Panc1 (cell line): ENCODE measurements around the gene NCOA3. TPM values are rescaled to one million over a fixed set of nuclear protein-coding genes. Genes with fewer than 3 reads are reported as not detected.

Experiments
- ATAC-seq: fragments of 200-7000 bp; cut with Tn5 transposase; 2 replicates; pipeline ENCODE4 v1.9.1; 2020; ENCODE audit warnings: mild to moderate bottlenecking, moderate library complexity
- BruUV-seq: library from RNA; stranded (reverse); fragments of 400-500 nt; replicated peaks from 2 replicates; lab custom pipeline; 2021; lab: Mats Ljungman, UMichigan
- CTCF ChIA-PET: fragments of 300-600 bp; sonication (Branson Sonifier 250); formaldehyde crosslinking; loops from one replicate; lab custom pipeline; 2022; ENCODE audit warnings: antibody characterized with exemption; lab: Charles Lee
- POLR2A ChIA-PET: fragments of 300-600 bp; sonication (Branson Sonifier 250); formaldehyde crosslinking; loops from one replicate; lab custom pipeline; 2022; ENCODE audit warnings: antibody characterized with exemption; lab: Charles Lee
- DNase-seq: peaks from one replicate; pipeline ENCODE4 v3.0.0-alpha.2; 2010; ENCODE audit warnings: low read depth, low spot score
- H3K27ac ChIP-seq: 2 replicates; pipeline ENCODE4 v1.5.1; 2011; ENCODE audit warnings: mild to moderate bottlenecking, low read length, inconsistent platforms
- H3K27me3 ChIP-seq: fragments of 200-500 bp; sonication (Bioruptor generic); 2 replicates; pipeline ENCODE4 v1.6.0; 2014; ENCODE audit warnings: low read length, inconsistent platforms; ENCODE audit not compliant: control insufficient read depth, insufficient read depth
- H3K36me3 ChIP-seq: fragments of 200-500 bp; sonication (Bioruptor generic); 2 replicates; pipeline ENCODE4 v1.5.1; 2014; ENCODE audit warnings: inconsistent platforms, mild to moderate bottlenecking, low read length, moderate library complexity; ENCODE audit not compliant: control insufficient read depth, insufficient read depth
- H3K4me1 ChIP-seq: 2 replicates; pipeline ENCODE4 v1.5.1; 2011; ENCODE audit warnings: inconsistent platforms, mild to moderate bottlenecking, low read length, moderate library complexity; ENCODE audit not compliant: control insufficient read depth, insufficient read depth
- H3K4me3 ChIP-seq, 2 experiments: 2 replicates each; pipeline ENCODE4 v1.5.1; 2011 to 2012; ENCODE audit warnings: low read depth in 2 of 2, low read length in 2 of 2, mild to moderate bottlenecking in 2 of 2, inconsistent platforms in 1 of 2, moderate library complexity in 1 of 2
- H3K9me3 ChIP-seq: fragments of 200-500 bp; sonication (Bioruptor generic); 2 replicates; pipeline ENCODE4 v1.5.1; 2014; ENCODE audit warnings: low read depth, mild to moderate bottlenecking, inconsistent platforms, low read length, moderate library complexity; ENCODE audit not compliant: control insufficient read depth, insufficient read depth
- POLR2AphosphoS5 ChIP-seq: IDR thresholded peaks from 2 replicates; pipeline ENCODE4 v1.6.1; 2012; ENCODE audit warnings: mild to moderate bottlenecking, low read depth, low read length, moderate library complexity
- SIN3A ChIP-seq: IDR thresholded peaks from 2 replicates; pipeline ENCODE4 v1.6.1; 2012; ENCODE audit warnings: low read depth, mild to moderate bottlenecking, low read length, moderate library complexity, borderline replicate concordance; ENCODE audit not compliant: insufficient read depth
- TCF7L2 ChIP-seq: IDR thresholded peaks from 2 replicates; pipeline ENCODE4 v1.6.1; 2011; ENCODE audit warnings: mild to moderate bottlenecking, low read depth, low read length, inconsistent platforms
- in situ Hi-C: cut with HindIII; loops from 2 replicates; pipeline ENCODE4 v1.10.0; 2016; ENCODE audit warnings: low sequenced_read_pairs, low pct_unique_long_range_greater_than_20kb
- intact Hi-C: fragments of 100-400 bp; cut with micrococcal nuclease; formaldehyde crosslinking; loops from one replicate; pipeline ENCODE4 v1.10.0; 2022; ENCODE audit not compliant: unreplicated experiment
- total RNA-seq: library from RNA; stranded (reverse); gene quantifications from one replicate; pipeline ENCODE4 v1.2.1, GENCODE V29; 2021; ENCODE audit not compliant: unreplicated experiment
- TF ChIP-seq, protein P1 (sequence below), 2 experiments: IDR thresholded peaks; 2 replicates each; pipeline ENCODE4 v1.6.1; 2011 to 2012; ENCODE audit warnings: low read depth in 2 of 2, control low read depth in 1 of 2, low read length in 1 of 2, mild to moderate bottlenecking in 1 of 2, moderate library complexity in 1 of 2; ENCODE audit not compliant: insufficient read depth in 1 of 2
- TF ChIP-seq, protein P2 (sequence below): fragments of 450-650 bp; IDR thresholded peaks from 2 replicates; pipeline ENCODE4 v1.5.1; 2017; ENCODE audit warnings: mild to moderate bottlenecking

NCOA3 gene
- total RNA-seq, 1 experiment from 2014 or later: 47.7 TPM

DNA sequence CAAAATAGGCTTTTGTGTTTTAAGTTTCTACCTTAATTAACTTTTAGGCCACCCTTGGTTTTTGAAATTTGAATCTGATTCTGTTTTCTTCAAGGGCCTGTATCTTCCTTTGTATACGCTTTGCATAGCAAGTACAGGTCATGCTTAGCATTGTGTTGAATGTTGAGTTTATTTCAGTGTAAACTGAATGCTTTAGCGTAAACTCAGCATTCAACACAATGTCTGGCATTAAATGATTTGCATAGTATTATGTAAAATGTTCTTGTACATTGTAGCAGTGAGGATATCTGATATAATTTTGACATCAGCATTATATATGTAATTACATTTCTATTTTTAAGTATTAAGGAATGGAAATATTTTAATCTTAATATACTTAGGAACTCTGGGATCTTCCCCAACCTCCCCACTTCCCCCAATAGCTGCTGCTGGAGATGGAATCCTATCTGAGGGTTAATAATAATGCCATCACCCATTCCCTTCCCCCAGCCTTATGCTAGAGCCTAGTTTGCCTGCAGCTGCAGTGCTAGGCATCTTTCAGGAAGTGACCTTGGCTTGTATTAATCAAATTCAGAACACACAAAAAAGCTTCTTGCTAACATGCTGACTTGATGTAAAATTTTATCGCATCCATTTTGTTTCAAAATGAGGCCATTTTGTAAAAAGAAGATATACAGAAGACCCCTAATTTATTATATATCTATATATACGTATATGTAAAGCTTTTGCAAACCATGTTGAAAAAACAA is 73.1 kb downstream of the NCOA3 start:
- DNase-seq (no peak), ATAC-seq (no peak; the same call in 1 of the 2 replicates)
- H3K27ac ChIP-seq: peak overlapping the region; percentile 84; the same call in 1 of the 2 replicates
- H3K27me3 ChIP-seq: no peaks in the 10 kb centered on the region
- no peak overlapping the region for H3K4me3 ChIP-seq
- BruUV-seq: no TSS peak
- TF ChIP-seq POLR2AphosphoS5: no peak
- no peak for TF ChIP-seq TCF7L2
- no peak for TF ChIP-seq SIN3A
- TF ChIP-seq, protein P1, sequence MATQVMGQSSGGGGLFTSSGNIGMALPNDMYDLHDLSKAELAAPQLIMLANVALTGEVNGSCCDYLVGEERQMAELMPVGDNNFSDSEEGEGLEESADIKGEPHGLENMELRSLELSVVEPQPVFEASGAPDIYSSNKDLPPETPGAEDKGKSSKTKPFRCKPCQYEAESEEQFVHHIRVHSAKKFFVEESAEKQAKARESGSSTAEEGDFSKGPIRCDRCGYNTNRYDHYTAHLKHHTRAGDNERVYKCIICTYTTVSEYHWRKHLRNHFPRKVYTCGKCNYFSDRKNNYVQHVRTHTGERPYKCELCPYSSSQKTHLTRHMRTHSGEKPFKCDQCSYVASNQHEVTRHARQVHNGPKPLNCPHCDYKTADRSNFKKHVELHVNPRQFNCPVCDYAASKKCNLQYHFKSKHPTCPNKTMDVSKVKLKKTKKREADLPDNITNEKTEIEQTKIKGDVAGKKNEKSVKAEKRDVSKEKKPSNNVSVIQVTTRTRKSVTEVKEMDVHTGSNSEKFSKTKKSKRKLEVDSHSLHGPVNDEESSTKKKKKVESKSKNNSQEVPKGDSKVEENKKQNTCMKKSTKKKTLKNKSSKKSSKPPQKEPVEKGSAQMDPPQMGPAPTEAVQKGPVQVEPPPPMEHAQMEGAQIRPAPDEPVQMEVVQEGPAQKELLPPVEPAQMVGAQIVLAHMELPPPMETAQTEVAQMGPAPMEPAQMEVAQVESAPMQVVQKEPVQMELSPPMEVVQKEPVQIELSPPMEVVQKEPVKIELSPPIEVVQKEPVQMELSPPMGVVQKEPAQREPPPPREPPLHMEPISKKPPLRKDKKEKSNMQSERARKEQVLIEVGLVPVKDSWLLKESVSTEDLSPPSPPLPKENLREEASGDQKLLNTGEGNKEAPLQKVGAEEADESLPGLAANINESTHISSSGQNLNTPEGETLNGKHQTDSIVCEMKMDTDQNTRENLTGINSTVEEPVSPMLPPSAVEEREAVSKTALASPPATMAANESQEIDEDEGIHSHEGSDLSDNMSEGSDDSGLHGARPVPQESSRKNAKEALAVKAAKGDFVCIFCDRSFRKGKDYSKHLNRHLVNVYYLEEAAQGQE (IDR thresholded peaks at IDR 0.05; ENCODE audit: insufficient read depth in 1 of 2, low read depth in 2 of 2, low read length in 1 of 2): no peak
- TF ChIP-seq, protein P2, sequence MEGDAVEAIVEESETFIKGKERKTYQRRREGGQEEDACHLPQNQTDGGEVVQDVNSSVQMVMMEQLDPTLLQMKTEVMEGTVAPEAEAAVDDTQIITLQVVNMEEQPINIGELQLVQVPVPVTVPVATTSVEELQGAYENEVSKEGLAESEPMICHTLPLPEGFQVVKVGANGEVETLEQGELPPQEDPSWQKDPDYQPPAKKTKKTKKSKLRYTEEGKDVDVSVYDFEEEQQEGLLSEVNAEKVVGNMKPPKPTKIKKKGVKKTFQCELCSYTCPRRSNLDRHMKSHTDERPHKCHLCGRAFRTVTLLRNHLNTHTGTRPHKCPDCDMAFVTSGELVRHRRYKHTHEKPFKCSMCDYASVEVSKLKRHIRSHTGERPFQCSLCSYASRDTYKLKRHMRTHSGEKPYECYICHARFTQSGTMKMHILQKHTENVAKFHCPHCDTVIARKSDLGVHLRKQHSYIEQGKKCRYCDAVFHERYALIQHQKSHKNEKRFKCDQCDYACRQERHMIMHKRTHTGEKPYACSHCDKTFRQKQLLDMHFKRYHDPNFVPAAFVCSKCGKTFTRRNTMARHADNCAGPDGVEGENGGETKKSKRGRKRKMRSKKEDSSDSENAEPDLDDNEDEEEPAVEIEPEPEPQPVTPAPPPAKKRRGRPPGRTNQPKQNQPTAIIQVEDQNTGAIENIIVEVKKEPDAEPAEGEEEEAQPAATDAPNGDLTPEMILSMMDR: no peak
- H3K9me3 ChIP-seq: no peaks in the 10 kb centered on the region
- intact Hi-C loops (no loop called here), in situ Hi-C loops (no loop called here)
- H3K36me3 ChIP-seq: no peaks in the 10 kb centered on the region
- ChIA-PET CTCF (no interaction called here), POLR2A (no interaction called here)
- peaks cover 54% of the 10 kb centered on the region for H3K4me1 ChIP-seq

DNA sequence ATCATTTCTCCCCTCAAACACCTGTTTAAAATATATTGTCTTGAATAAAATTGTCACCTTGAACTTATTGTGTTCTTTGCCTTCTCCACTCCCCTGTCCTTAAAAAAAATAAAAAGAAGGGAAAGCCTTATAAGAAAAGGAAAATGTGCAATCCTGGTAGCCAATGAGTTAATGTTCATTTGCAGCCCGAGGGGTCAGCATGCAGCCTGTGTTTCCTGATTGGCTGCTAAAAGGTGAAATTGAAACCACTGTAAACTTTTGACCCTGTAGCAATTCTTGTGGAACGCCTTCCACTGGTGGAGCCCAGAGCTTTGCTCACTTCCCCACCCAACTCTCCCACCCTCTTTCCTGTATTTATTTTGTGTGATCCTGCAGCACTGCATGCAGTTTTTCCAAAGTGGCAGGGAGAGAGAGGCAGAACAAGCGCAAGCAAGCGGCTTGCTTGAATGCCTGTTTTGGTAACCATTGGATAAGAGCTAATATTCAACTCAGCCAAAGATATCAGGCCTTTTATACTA is 74.9 kb downstream of the NCOA3 start:
- POLR2A ChIA-PET: interaction anchor here (0.6 kb wide), 1 partner anchor 374 kb away, joined by 3 read pairs; no protein-coding TSS in a partner anchor
- Histone ChIP-seq H3K9me3 (no peaks in the 10 kb centered on the region), H3K4me1 (peaks cover 54% of the 10 kb centered on the region), H3K4me3 (peak overlapping the region; percentile 12 to 33; a peak in 3 of 4 replicates), H3K27me3 (no peaks in the 10 kb centered on the region), H3K27ac (peak overlapping the region; percentile 84), H3K36me3 (no peaks in the 10 kb centered on the region)
- BruUV-seq: no TSS peak
- TF ChIP-seq, protein P2: no peak
- TF ChIP-seq POLR2AphosphoS5: peak; percentile 35; the same call in 1 of the 2 replicates
- TF ChIP-seq SIN3A: no peak
- TF ChIP-seq, protein P1 (IDR thresholded peaks at IDR 0.05; ENCODE audit: insufficient read depth in 1 of 2, low read depth in 2 of 2, low read length in 1 of 2): no peak
- TF ChIP-seq TCF7L2: no peak
- no peak for DNase-seq
- CTCF ChIA-PET: interaction anchor here (0.7 kb wide), 1 partner anchor 643 kb away, joined by 8 read pairs; no protein-coding TSS in a partner anchor
- ATAC-seq: peak; percentile 89
- in situ Hi-C loops: no loop called here
- intact Hi-C loops: no loop called here
